Measurements from ENCODE around the gene SLC38A3.

DNA sequence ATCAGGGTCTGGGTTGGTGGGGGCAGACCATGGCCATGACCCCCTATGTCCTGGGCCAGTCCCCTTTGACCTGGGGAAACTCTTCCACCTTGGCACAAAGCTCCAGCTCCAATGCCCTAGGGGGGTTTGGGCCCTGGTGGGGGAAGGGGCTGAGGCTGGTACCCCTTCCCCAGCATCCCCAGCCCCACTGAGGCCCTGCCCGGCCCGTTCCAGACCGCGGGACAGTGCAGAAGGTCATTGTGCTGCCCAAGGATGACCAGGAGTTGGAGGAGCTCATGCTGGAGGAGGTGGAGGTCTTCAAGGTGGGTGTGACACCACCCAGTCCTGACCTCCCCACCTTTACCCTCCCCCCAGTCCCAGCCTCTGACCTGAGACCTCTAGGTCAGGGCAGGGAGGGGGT lies 19.8 kb upstream of the SLC38A3 start:
- TF ChIP-seq FOXM1 (IDR thresholded peaks at IDR 0.05; ENCODE audit: borderline replicate concordance, low read depth) (no peak), EGR1 (IDR thresholded peaks at IDR 0.05) (no peak), TCF12 (IDR thresholded peaks at IDR 0.05; ENCODE audit: low read depth) (no peak), TEAD4 (IDR thresholded peaks at IDR 0.05) (no peak), EP300 (IDR thresholded peaks at IDR 0.05; ENCODE audit: borderline replicate concordance) (no peak), YY1 (IDR thresholded peaks at IDR 0.05; ENCODE audit: low read depth) (no peak), TAF1 (IDR thresholded peaks at IDR 0.05; ENCODE audit: low read depth) (no peak), RAD21 (IDR thresholded peaks at IDR 0.05; ENCODE audit: low read depth) (no peak), USF1 (IDR thresholded peaks at IDR 0.05) (no peak), ZBTB7A (IDR thresholded peaks at IDR 0.05; ENCODE audit: low read depth) (no peak), CEBPB (IDR thresholded peaks at IDR 0.05) (no peak), NFIC (IDR thresholded peaks at IDR 0.05) (no peak)
